Peyer's patch (tissue), 4 donors: ENCODE measurements around the gene NSUN7.

Experiments
- CTCF ChIP-seq, 6 experiments: fragments of 450-650 bp in 4 of 6; fragments of 200-600 bp in 2 of 6; sonication (generic) in 1 of 6; IDR thresholded peaks; one replicate each; pipeline ENCODE4 v1.5.1; 2017 to 2019; ENCODE audit warnings: antibody characterized with exemption in 6 of 6, mild to moderate bottlenecking in 3 of 6, moderate library complexity in 1 of 6
- POLR2A ChIP-seq, 2 donors: fragments of 450-650 bp; IDR thresholded peaks; one replicate each; pipeline ENCODE4 v1.5.1; 2017; ENCODE audit warnings: antibody characterized with exemption in 2 of 2, mild to moderate bottlenecking in 2 of 2, moderate library complexity in 2 of 2

- TF ChIP-seq POLR2A (IDR thresholded peaks at IDR 0.05) (no peak), CTCF (IDR thresholded peaks at IDR 0.05) (no peak)
Observed at GRCh38 chr4:40842318-40842717, 92.6 kb downstream of the NSUN7 start.
